PC-3 (cell line): ENCODE data around the gene JAML. TPM values are rescaled to one million over a fixed set of nuclear protein-coding genes. Genes with fewer than 3 reads are reported as not detected.
A peak's percentile ranks its signal among the peaks of the same experiment; 100 is the strongest.

Experiments
- ATAC-seq: fragments of 200-7000 bp; cut with Tn5 transposase; 2 replicates; pipeline ENCODE4 v1.9.1; 2020; ENCODE audit warnings: mild to moderate bottlenecking, moderate library complexity
- BruUV-seq: library from RNA; stranded (reverse); fragments of 400-500 nt; replicated peaks from 2 replicates; lab custom pipeline; 2021; lab: Mats Ljungman, UMichigan
- CTCF ChIA-PET: fragments of 300-600 bp; sonication (Branson Sonifier 250); formaldehyde crosslinking; loops from one replicate; lab custom pipeline; 2022; ENCODE audit warnings: antibody characterized with exemption; lab: Charles Lee
- POLR2A ChIA-PET: fragments of 300-600 bp; sonication (Branson Sonifier 250); formaldehyde crosslinking; loops from one replicate; lab custom pipeline; 2022; ENCODE audit warnings: antibody characterized with exemption; ENCODE audit not compliant: unreplicated experiment; lab: Charles Lee
- DNase-seq: peaks from one replicate; pipeline ENCODE4 v3.0.0-alpha.2; 2015
- H2AFZ ChIP-seq: fragments of 300-600 bp; sonication (generic); 2 replicates; pipeline ENCODE4 v1.6.0; 2016; ENCODE audit warnings: antibody characterized with exemption, low read length
- H3F3A ChIP-seq: fragments of 300-600 bp; sonication (generic); one replicate; pipeline ENCODE4 v1.6.0; 2017; ENCODE audit warnings: antibody characterized with exemption, low read length, control low read depth, mild to moderate bottlenecking; ENCODE audit not compliant: unreplicated experiment
- H3K27ac ChIP-seq: fragments of 300-600 bp; sonication (generic); 2 replicates; pipeline ENCODE4 v1.5.1; 2016; ENCODE audit warnings: mild to moderate bottlenecking, low read length
- H3K27me3 ChIP-seq: fragments of 300-600 bp; sonication (generic); 2 replicates; pipeline ENCODE4 v1.6.1; 2016; ENCODE audit warnings: low read length, mixed read lengths
- H3K36me3 ChIP-seq: fragments of 300-600 bp; sonication (generic); 2 replicates; pipeline ENCODE4 v1.6.1; 2016; ENCODE audit warnings: low read depth, mixed run types, low read length, mixed read lengths
- H3K4me1 ChIP-seq: fragments of 300-600 bp; sonication (generic); 2 replicates; pipeline ENCODE4 v1.5.1; 2016; ENCODE audit warnings: low read length; ENCODE audit not compliant: insufficient read depth
- H3K4me2 ChIP-seq: fragments of 300-600 bp; sonication (generic); 2 replicates; pipeline ENCODE4 v1.6.0; 2016; ENCODE audit warnings: low read length
- H3K4me3 ChIP-seq: fragments of 300-600 bp; sonication (generic); 2 replicates; pipeline ENCODE4 v1.5.1; 2016; ENCODE audit warnings: mild to moderate bottlenecking, low read length, mixed read lengths
- H3K79me2 ChIP-seq: fragments of 300-600 bp; sonication (generic); 2 replicates; pipeline ENCODE4 v1.6.1; 2017; ENCODE audit warnings: low read length, mixed read lengths
- H3K9ac ChIP-seq: fragments of 300-600 bp; sonication (generic); 2 replicates; pipeline ENCODE4 v1.6.0; 2016; ENCODE audit warnings: mild to moderate bottlenecking, low read length
- H3K9me2 ChIP-seq: fragments of 300-600 bp; sonication (generic); replicated peaks from 2 replicates; pipeline ENCODE4 v1.6.1; 2016; ENCODE audit warnings: mixed run types, low read length, mixed read lengths
- H3K9me3 ChIP-seq: fragments of 300-600 bp; sonication (generic); 2 replicates; pipeline ENCODE4 v1.6.1; 2016; ENCODE audit warnings: low read length, mixed read lengths
- H4K20me1 ChIP-seq: fragments of 300-600 bp; sonication (generic); 2 replicates; pipeline ENCODE4 v1.6.1; 2016; ENCODE audit warnings: low read length, mixed read lengths
- EZH2phosphoT487 ChIP-seq: fragments of 300-600 bp; sonication (generic); IDR thresholded peaks from 2 replicates; pipeline ENCODE4 v1.6.1; 2018; ENCODE audit warnings: mild to moderate bottlenecking, antibody characterized with exemption, low read length, borderline replicate concordance
- intact Hi-C: fragments of 100-400 bp; cut with micrococcal nuclease; formaldehyde crosslinking; loops from 2 replicates; pipeline ENCODE4 v1.9.0; 2023
- total RNA-seq: library from RNA; depleted of rRNA; stranded (reverse); fragments of >200 nt; gene quantifications from 2 replicates; pipeline ENCODE4 v1.2.3, GENCODE V29; 2014; rRNA removed

Gene JAML
- total RNA-seq, 1 experiment from 2014 or later = not detected

- Histone ChIP-seq H3K27ac (no peak overlapping the region), H3K9me2 (no peaks in the 10 kb centered on the region), H3K4me3 (no peak overlapping the region), H3K4me1 (no peaks in the 10 kb centered on the region), H3K9ac (no peak overlapping the region), H3F3A (no peaks in the 10 kb centered on the region), H3K4me2 (no peak overlapping the region), H3K27me3 (peaks cover 44% of the 10 kb centered on the region), H3K79me2 (no peaks in the 10 kb centered on the region), H2AFZ (0 out of 2 replicates have a peak overlapping the region, but pooled peaks have one; percentile 18), H3K9me3 (no peaks in the 10 kb centered on the region), H3K36me3 (no peaks in the 10 kb centered on the region), H4K20me1 (no peaks in the 10 kb centered on the region)
- no peak for ATAC-seq
- ChIA-PET POLR2A (interaction anchor here (0.7 kb wide), 1 partner anchor 460 kb away, joined by 15 read pairs; no protein-coding TSS in a partner anchor), CTCF (interaction anchor here (0.6 to 1.1 kb wide), 2 partner anchors 27 to 54 kb away, joined by 3 to 5 read pairs; no protein-coding TSS in a partner anchor)
- intact Hi-C loops = loop anchor here (1.0 to 5.0 kb wide), 7 partner anchors 27 to 422 kb away; no protein-coding TSS in a partner anchor
- no peak for TF ChIP-seq EZH2phosphoT487
- no TSS peak for BruUV-seq
- no peak for DNase-seq
Measured at GRCh38 chr11:118144301-118145268, 80.2 kb downstream of the JAML start.

Other genes starting within 250 kb of the JAML start
- gene IL10RA, start 238.6 kb downstream of the JAML start, total RNA-seq = not detected in 2 replicates
- gene TMPRSS4, start 147.9 kb downstream of the JAML start, total RNA-seq = 1.5 and 1.7 TPM in 2 replicates
- gene SMIM35, start 138.0 kb downstream of the JAML start, total RNA-seq = not detected in 2 replicates
- not detected in 2 replicates for gene SCN4B, start 72.2 kb downstream of the JAML start, total RNA-seq
- 0.12 TPM in 1 of 2 replicates, not detected in the other for gene SCN2B, start 48.4 kb downstream of the JAML start, total RNA-seq
- 7.0 and 8.4 TPM in 2 replicates for gene MPZL3, start 27.4 kb upstream of the JAML start, total RNA-seq
- gene MPZL2, start 39.3 kb upstream of the JAML start, total RNA-seq = 40.6 and 51.5 TPM in 2 replicates
- not detected in 2 replicates for gene CD3E, start 79.7 kb upstream of the JAML start, total RNA-seq
- gene CD3D, start 117.7 kb upstream of the JAML start, total RNA-seq = not detected in 2 replicates
- gene CD3G, start 119.3 kb upstream of the JAML start, total RNA-seq = not detected in 2 replicates
- 51.7 and 56.4 TPM in 2 replicates for gene UBE4A, start 134.6 kb upstream of the JAML start, total RNA-seq
- gene ATP5MG, start 176.6 kb upstream of the JAML start, total RNA-seq = 256 and 375 TPM in 2 replicates
- gene KMT2A, start 211.5 kb upstream of the JAML start, total RNA-seq = 35.3 and 38.2 TPM in 2 replicates